Activated CD8-positive, alpha-beta T cell treated with anti-CD3 and anti-CD28 coated beads for 36 hours (primary cell): Measurements from ENCODE around the gene ZC3H18. TPM values are rescaled to one million over a fixed set of nuclear protein-coding genes. Genes with fewer than 3 reads are reported as not detected.

Experiments used
- ATAC-seq: fragments of 200-7000 bp; cut with Tn5 transposase; one replicate; pipeline ENCODE4 v1.10.0; 2021; ENCODE audit warnings: mild to moderate bottlenecking, moderate library complexity
- CTCF ChIA-PET: fragments of 350-600 bp; sonication (Branson Sonifier 250); formaldehyde crosslinking; loops from one replicate; lab custom pipeline; 2021; ENCODE audit warnings: antibody characterized with exemption; lab: Charles Lee
- POLR2A ChIA-PET: fragments of 350-600 bp; sonication (Branson Sonifier 250); formaldehyde crosslinking; loops from one replicate; lab custom pipeline; 2021; ENCODE audit warnings: antibody characterized with exemption; lab: Charles Lee
- DNase-seq: peaks from one replicate; pipeline ENCODE4 v3.0.0-alpha.2; 2020
- H3K27ac Mint-ChIP-seq: one replicate; pipeline ENCODE4 v1.8.0; 2021; ENCODE audit warnings: mild to moderate bottlenecking, mixed read lengths
- H3K27me3 Mint-ChIP-seq: one replicate; pipeline ENCODE4 v1.8.0; 2021; ENCODE audit warnings: mixed read lengths
- H3K36me3 Mint-ChIP-seq: one replicate; pipeline ENCODE4 v1.8.0; 2021; ENCODE audit warnings: low read depth, mixed read lengths
- H3K4me1 Mint-ChIP-seq: one replicate; pipeline ENCODE4 v1.8.0; 2021; ENCODE audit warnings: low read depth, mixed read lengths
- H3K4me3 Mint-ChIP-seq: one replicate; pipeline ENCODE4 v1.8.0; 2021; ENCODE audit warnings: mild to moderate bottlenecking, moderate library complexity, mixed read lengths
- H3K9me3 Mint-ChIP-seq: one replicate; pipeline ENCODE4 v1.8.0; 2021; ENCODE audit warnings: mixed read lengths
- CTCF ChIP-seq: fragments of 200-600 bp; IDR thresholded peaks from one replicate; pipeline ENCODE4 v1.8.0; 2022; ENCODE audit warnings: antibody characterized with exemption, mild to moderate bottlenecking
- intact Hi-C: fragments of 100-400 bp; cut with micrococcal nuclease; formaldehyde crosslinking; loops from one replicate; pipeline ENCODE4 v1.10.0; 2022
- total RNA-seq, 2 experiments: library from RNA; stranded (reverse); gene quantifications; one replicate each; pipeline ENCODE4 v1.2.3, GENCODE V29; 2021

Gene ZC3H18
- total RNA-seq, 2 experiments from 2014 or later, result 67.7 to 73.5 TPM

GRCh38 chr16:88550246-88550661 is 19.9 kb upstream of the ZC3H18 start:
- DNase-seq (peak; percentile 63), ATAC-seq (peak; percentile 91)
- TF ChIP-seq CTCF, result no peak
- POLR2A ChIA-PET, result interaction anchor here (0.5 to 1.6 kb wide), 2 partner anchors 11 to 740 kb away, joined by 3 to 5 read pairs; no protein-coding TSS in a partner anchor
- H3K27ac Mint-ChIP-seq, result peak overlapping the region; percentile 89
- intact Hi-C loops, result no loop called here
- no peaks in the 10 kb centered on the region for H3K9me3 Mint-ChIP-seq
- peaks cover 23% of the 10 kb centered on the region for H3K4me1 Mint-ChIP-seq
- H3K36me3 Mint-ChIP-seq, result no peaks in the 10 kb centered on the region
- CTCF ChIA-PET, result interaction anchor here (1.2 to 3.0 kb wide), 4 partner anchors 10 to 112 kb away, joined by 3 to 14 read pairs (median 4); partner anchors contain the start of gene ZC3H18
- H3K27me3 Mint-ChIP-seq, result no peaks in the 10 kb centered on the region
- peak overlapping the region; percentile 55 for H3K4me3 Mint-ChIP-seq

- H3K27ac Mint-ChIP-seq, result no peak overlapping the region
- POLR2A ChIA-PET, result no interaction called here
- CTCF ChIA-PET, result interaction anchor here (0.9 kb wide), 1 partner anchor 114 kb away, joined by 3 read pairs; no protein-coding TSS in a partner anchor
- TF ChIP-seq CTCF, result no peak
- H3K4me1 Mint-ChIP-seq, result peaks cover 23% of the 10 kb centered on the region
- ATAC-seq, result no peak
- no peaks in the 10 kb centered on the region for H3K27me3 Mint-ChIP-seq
- H3K4me3 Mint-ChIP-seq, result no peak overlapping the region
- DNase-seq, result no peak
- no peaks in the 10 kb centered on the region for H3K36me3 Mint-ChIP-seq
- peaks cover 3% of the 10 kb centered on the region for H3K9me3 Mint-ChIP-seq
- intact Hi-C loops, result no loop called here
Observed at GRCh38 chr16:88552166-88552565, 18.0 kb upstream of the ZC3H18 start.

- no peak for DNase-seq
- TF ChIP-seq CTCF, result no peak
- no peak for ATAC-seq
- no peak overlapping the region for H3K4me3 Mint-ChIP-seq
- peaks cover 23% of the 10 kb centered on the region for H3K4me1 Mint-ChIP-seq
- no peaks in the 10 kb centered on the region for H3K36me3 Mint-ChIP-seq
- no peak overlapping the region for H3K27ac Mint-ChIP-seq
- H3K27me3 Mint-ChIP-seq, result no peaks in the 10 kb centered on the region
- peaks cover 3% of the 10 kb centered on the region for H3K9me3 Mint-ChIP-seq
- CTCF ChIA-PET, result interaction anchor here (0.9 kb wide), 1 partner anchor 115 kb away, joined by 3 read pairs; no protein-coding TSS in a partner anchor
- POLR2A ChIA-PET, result no interaction called here
- intact Hi-C loops, result no loop called here
Observed at GRCh38 chr16:88552815-88553214, 17.4 kb upstream of the ZC3H18 start.

GRCh38 chr16:88553739-88554138 is 16.5 kb upstream of the ZC3H18 start:
- peaks cover 3% of the 10 kb centered on the region for H3K9me3 Mint-ChIP-seq

More at GRCh38 chr16:88553739-88554138, 16.5 kb upstream of the ZC3H18 start:
- ChIA-PET POLR2A (no interaction called here), CTCF (no interaction called here)
- Mint-ChIP-seq H3K27ac (no peak overlapping the region), H3K4me3 (no peak overlapping the region), H3K27me3 (peaks cover under 1% of the 10 kb centered on the region), H3K36me3 (no peaks in the 10 kb centered on the region), H3K4me1 (peaks cover 23% of the 10 kb centered on the region)
- TF ChIP-seq CTCF, result no peak
- DNase-seq (no peak), ATAC-seq (no peak)
- intact Hi-C loops, result no loop called here
